Activated CD8-positive, alpha-beta memory T cell treated with anti-CD3 and anti-CD28 coated beads, Interleukin-2, amount 10 ng/mL, durations not matched to agents 7 days and 5 days (primary cell): ENCODE measurements around the gene KLHDC3. TPM values are rescaled to one million over a fixed set of nuclear protein-coding genes. Genes with fewer than 3 reads are reported as not detected.
A peak's percentile ranks its signal among the peaks of the same experiment; 100 is the strongest.
"Not testable (repeated sequence)": the region's sequence is repeated elsewhere in the genome, so short reads cannot be mapped to it uniquely, and the experiment has no call there.

Experiments
- ATAC-seq: fragments of 150-1000 bp; cut with Tn5 transposase; one replicate; pipeline ENCODE4 v1.10.0; 2021; ENCODE audit warnings: moderate library complexity
- CTCF ChIA-PET: fragments of 350-600 bp; sonication (Branson Sonifier 250); formaldehyde crosslinking; loops from one replicate; lab custom pipeline; 2021; ENCODE audit warnings: antibody characterized with exemption; lab: Charles Lee
- DNase-seq: peaks from one replicate; pipeline ENCODE4 v3.0.0-alpha.2; 2020
- H3K27ac Mint-ChIP-seq: one replicate; pipeline ENCODE4 v1.8.0; 2021; ENCODE audit warnings: mild to moderate bottlenecking, mixed read lengths
- H3K27me3 Mint-ChIP-seq: one replicate; pipeline ENCODE4 v1.8.0; 2021; ENCODE audit warnings: mixed read lengths
- H3K36me3 Mint-ChIP-seq: one replicate; pipeline ENCODE4 v1.8.0; 2021; ENCODE audit warnings: mild to moderate bottlenecking, mixed read lengths
- H3K4me1 Mint-ChIP-seq: one replicate; pipeline ENCODE4 v1.8.0; 2021; ENCODE audit warnings: mixed read lengths
- H3K4me3 Mint-ChIP-seq: one replicate; pipeline ENCODE4 v1.8.0; 2021; ENCODE audit warnings: mild to moderate bottlenecking, moderate library complexity, mixed read lengths
- H3K9me3 Mint-ChIP-seq: one replicate; pipeline ENCODE4 v1.8.0; 2022; ENCODE audit warnings: low read depth, mixed read lengths
- total RNA-seq, 2 experiments: library from RNA; stranded (reverse); gene quantifications; one replicate each; pipeline ENCODE4 v1.2.3, GENCODE V29; 2021

The KLHDC3 gene
- total RNA-seq, 2 experiments from 2014 or later = 62.6 to 75.1 TPM

DNA sequence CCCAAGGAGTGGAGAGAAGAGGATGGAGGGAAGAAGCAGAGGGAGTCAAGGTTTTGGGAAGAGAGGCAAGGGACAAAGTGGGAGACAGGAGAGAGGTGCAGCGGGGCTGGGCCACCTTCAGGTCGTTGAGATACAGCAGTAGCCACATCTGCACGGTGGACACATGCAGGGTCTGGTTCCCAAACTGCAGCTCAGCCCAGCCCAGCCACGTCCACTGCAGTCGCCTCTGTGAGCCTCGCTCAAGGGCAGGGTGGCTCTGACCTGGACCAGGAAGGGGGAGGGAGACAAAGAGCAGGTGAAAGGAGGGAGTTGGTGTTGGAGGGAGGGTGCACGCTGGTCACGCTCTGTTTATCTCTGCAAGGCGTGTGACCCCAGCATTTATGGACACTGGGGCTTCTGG is 24.7 kb downstream of the KLHDC3 start:
- peaks cover 14% of the 10 kb centered on the region for H3K36me3 Mint-ChIP-seq
- no peaks in the 10 kb centered on the region for H3K4me1 Mint-ChIP-seq
- H3K9me3 Mint-ChIP-seq = no peaks in the 10 kb centered on the region
- H3K27me3 Mint-ChIP-seq = no peaks in the 10 kb centered on the region
- no peak overlapping the region for H3K4me3 Mint-ChIP-seq
- CTCF ChIA-PET = interaction anchor here (0.7 to 0.8 kb wide), 2 partner anchors 18 to 20 kb away, joined by 3 read pairs; partner anchors contain the start of genes KLC4, MRPL2 and RRP36
- ATAC-seq = no peak
- DNase-seq = no peak
- H3K27ac Mint-ChIP-seq = no peak overlapping the region

DNA sequence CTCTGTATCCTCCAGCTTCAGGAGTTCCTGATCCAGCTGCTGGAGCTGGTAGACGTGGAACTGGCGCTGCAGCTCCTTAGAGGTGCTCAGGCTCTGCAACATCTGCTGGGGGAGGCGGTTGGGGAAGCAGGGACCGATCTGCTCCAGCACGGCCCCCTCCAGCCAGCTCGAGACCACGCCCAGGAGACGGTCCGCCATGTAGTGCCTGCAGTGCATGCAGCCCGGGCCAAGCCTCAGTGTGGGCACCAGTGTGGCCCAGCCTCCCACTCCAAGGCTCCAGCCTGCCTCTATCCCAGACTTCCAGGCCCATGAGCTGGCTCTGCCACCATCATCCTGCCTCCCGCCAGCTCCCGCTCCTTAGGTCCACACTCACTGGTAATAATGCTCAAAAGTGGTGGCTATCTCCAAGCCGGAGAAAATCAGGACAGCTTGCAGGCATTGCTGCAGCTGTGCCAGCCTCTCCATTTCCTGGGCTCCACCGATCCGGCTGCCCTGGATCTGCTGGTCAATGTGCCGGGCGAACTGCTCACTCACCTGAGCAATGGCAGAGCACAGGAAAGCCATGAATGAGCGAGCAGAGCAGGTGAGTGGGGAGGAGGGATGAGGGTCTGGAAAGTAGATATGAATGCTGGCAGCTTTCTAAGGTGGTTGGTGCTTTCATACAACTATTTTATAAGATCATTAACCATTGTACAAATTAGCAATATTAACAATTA is 26.7 kb downstream of the KLHDC3 start:
- DNase-seq (no peak), ATAC-seq (no peak)
- H3K36me3 Mint-ChIP-seq = peaks cover 7% of the 10 kb centered on the region
- H3K9me3 Mint-ChIP-seq = no peaks in the 10 kb centered on the region
- H3K4me3 Mint-ChIP-seq = no peak overlapping the region
- no peaks in the 10 kb centered on the region for H3K27me3 Mint-ChIP-seq
- H3K27ac Mint-ChIP-seq = no peak overlapping the region
- CTCF ChIA-PET = interaction anchor here (0.9 kb wide), 1 partner anchor 18 kb away, joined by 3 read pairs; no protein-coding TSS in a partner anchor
- H3K4me1 Mint-ChIP-seq = no peaks in the 10 kb centered on the region

DNA sequence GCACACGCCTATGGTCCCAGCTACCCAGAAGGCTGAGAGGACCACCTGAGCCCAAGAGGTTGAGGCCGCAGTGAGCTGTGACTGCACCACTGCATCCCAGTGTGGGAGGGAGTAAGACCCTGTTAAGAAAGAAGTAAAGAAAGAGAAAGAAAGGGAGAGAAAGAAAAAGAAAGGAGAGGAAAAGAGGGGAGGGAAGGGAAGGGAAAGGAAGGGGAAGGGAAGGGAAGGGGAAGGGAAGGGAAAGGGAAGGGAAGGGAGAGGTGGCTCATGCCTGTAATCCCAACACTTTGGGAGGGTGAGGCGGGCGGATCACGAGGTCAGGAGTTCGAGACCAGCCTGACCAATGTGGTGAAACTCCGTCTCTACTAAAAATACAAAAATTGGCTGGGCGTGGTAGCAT is 27.4 kb downstream of the KLHDC3 start:
- CTCF ChIA-PET = interaction anchor here (1.4 kb wide), 1 partner anchor 26 kb away, joined by 5 read pairs; no protein-coding TSS in a partner anchor
- not testable (repeated sequence) for H3K27me3 Mint-ChIP-seq, H3K27ac Mint-ChIP-seq, H3K36me3 Mint-ChIP-seq, H3K4me1 Mint-ChIP-seq, H3K9me3 Mint-ChIP-seq, ATAC-seq, H3K4me3 Mint-ChIP-seq, DNase-seq

DNA sequence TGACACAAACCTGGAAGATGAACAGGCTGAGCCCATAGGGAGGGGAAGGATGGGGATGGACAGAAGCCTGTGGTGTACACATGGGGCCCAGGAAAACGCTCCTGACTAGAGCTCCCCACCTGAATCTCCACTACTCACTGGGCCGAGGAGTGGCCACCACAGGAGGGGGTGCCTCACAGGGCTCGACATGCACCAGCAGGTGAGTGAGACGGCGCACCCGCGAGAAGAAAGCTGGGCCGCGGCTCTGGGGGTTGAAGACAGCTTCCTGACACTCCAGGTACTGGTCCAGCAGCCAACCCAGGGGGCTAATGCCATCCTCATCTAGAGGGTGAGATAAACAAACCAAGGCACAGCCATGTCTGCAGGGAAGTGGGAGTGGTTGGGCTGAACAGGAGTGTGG is 29.3 kb downstream of the KLHDC3 start:
- Mint-ChIP-seq H3K27ac (no peak overlapping the region), H3K4me3 (no peak overlapping the region), H3K36me3 (peaks cover 3% of the 10 kb centered on the region), H3K9me3 (no peaks in the 10 kb centered on the region), H3K4me1 (no peaks in the 10 kb centered on the region), H3K27me3 (no peaks in the 10 kb centered on the region)
- CTCF ChIA-PET = interaction anchor here (0.6 kb wide), 1 partner anchor 135 kb away, joined by 3 read pairs; no protein-coding TSS in a partner anchor
- no peak for ATAC-seq
- DNase-seq = no peak

DNA sequence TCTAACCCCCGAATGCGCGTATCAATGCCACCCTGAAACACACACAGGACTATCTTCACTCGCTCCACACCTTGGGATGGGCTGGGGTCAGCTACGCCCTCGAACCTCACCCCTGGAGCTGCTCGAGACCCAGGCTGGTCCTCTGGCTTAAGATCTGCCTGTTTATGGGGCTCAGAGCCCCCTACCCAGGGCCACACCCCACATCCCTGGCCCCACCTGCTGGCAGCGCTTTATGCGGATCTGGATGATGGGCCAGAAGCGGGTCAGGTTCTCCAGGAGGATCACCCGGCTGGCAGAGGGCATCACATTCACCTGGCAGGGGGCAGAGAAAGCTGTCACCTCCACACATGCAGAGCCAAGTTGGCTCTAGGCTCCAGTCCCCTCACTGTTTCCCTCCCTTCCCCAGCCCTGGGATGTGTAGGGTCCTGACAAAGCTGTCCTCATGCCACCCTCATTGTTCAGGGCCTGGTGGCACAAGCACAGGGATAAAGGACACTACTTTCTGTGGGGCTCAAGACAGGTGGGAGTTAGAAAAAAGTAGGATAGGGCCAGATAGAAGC is 31.4 kb downstream of the KLHDC3 start:
- no peak overlapping the region for H3K4me3 Mint-ChIP-seq
- no peaks in the 10 kb centered on the region for H3K9me3 Mint-ChIP-seq
- peaks cover 4% of the 10 kb centered on the region for H3K36me3 Mint-ChIP-seq
- no peaks in the 10 kb centered on the region for H3K27me3 Mint-ChIP-seq
- DNase-seq (no peak), ATAC-seq (no peak)
- CTCF ChIA-PET = interaction anchor here (1.5 kb wide), 1 partner anchor 98 kb away, joined by 5 read pairs; no protein-coding TSS in a partner anchor
- no peak overlapping the region for H3K27ac Mint-ChIP-seq
- peaks cover under 1% of the 10 kb centered on the region for H3K4me1 Mint-ChIP-seq

DNA sequence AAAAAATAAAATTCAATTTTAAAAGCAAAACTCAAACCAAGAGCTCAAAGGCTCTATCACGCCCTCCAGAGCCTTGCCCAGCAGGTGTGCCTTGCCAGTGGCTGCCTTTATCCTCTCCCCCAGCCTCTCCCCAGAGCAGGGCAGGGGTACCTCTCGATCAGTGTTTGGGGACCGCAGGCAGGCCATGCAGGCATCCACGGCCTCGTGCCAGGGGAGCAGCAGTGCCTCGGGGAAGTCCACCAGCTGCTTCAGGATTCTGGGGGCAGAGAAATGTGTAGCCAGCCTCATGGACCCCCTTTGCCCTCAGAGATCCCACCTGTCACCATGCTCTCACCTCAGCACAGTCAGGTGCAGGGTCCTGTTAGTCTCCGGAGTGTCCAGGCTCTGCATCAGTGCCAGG is 33.9 kb downstream of the KLHDC3 start:
- H3K27ac Mint-ChIP-seq = no peak overlapping the region
- H3K4me3 Mint-ChIP-seq = no peak overlapping the region
- CTCF ChIA-PET = interaction anchor here (1.3 kb wide), 1 partner anchor 27 kb away, joined by 3 read pairs; the partner anchor contains the start of gene RRP36
- H3K9me3 Mint-ChIP-seq = no peaks in the 10 kb centered on the region
- H3K4me1 Mint-ChIP-seq = peaks cover 20% of the 10 kb centered on the region
- no peaks in the 10 kb centered on the region for H3K27me3 Mint-ChIP-seq
- no peak for DNase-seq
- no peak for ATAC-seq
- H3K36me3 Mint-ChIP-seq = peaks cover 6% of the 10 kb centered on the region

DNA sequence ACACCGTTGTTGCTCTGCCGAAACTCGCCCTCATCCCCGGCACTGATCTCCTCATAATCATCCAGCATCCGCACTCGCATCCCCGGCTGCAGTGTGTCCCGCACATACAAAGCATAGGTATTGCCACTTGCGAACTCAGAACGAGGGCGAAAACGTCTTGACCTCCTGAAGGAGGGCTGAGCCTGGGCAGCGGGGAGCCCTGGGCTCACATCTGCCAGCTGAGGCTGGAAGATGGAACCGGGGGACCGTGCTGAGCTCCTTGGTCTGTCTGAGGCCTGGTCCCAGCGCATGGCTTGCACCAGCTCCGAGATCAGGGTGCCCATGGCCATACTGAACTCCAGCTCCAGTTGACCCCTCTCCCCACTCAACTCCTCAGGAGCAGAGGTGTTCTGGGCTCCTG is 36.9 kb downstream of the KLHDC3 start:
- DNase-seq (no peak), ATAC-seq (no peak)
- Mint-ChIP-seq H3K4me1 (peaks cover 28% of the 10 kb centered on the region), H3K9me3 (no peaks in the 10 kb centered on the region), H3K27me3 (no peaks in the 10 kb centered on the region), H3K36me3 (peaks cover 14% of the 10 kb centered on the region), H3K27ac (peak overlapping the region; percentile 5), H3K4me3 (no peak overlapping the region)
- CTCF ChIA-PET = no interaction called here

DNA sequence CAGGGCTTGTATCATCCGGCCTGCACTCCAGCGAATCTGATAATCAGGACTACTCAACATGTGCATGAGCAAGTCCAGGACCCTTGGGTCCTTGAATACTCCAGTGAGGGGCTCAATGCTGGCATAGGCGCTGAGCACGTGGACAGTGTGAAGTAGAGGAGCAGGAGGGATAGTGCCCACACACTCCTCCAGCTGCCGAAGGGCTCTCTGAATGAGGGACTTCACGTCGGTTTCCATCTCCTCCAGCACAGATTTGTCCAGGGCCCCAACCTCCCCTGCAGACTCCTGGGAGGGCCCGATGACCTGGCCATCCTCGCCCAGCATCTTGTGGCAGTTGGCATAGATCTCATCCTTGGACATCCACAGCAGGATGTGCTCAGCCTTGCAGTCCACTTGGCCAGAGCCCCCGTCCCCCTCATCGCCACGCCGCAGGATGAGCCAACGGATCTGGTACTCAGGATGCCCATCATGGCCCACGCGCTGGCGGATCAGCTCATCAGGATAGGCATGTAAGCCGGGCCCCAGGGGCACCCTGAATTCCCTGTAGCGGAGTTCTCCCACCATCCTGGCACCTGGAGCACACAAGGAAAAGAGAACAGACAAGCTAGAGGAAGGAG is 38.3 kb downstream of the KLHDC3 start:
- peaks cover 28% of the 10 kb centered on the region for H3K4me1 Mint-ChIP-seq
- no peak for DNase-seq
- H3K27ac Mint-ChIP-seq = peak overlapping the region; percentile 98
- peaks cover 18% of the 10 kb centered on the region for H3K36me3 Mint-ChIP-seq
- H3K9me3 Mint-ChIP-seq = no peaks in the 10 kb centered on the region
- no peaks in the 10 kb centered on the region for H3K27me3 Mint-ChIP-seq
- no peak for ATAC-seq
- H3K4me3 Mint-ChIP-seq = peak overlapping the region; percentile 92
- CTCF ChIA-PET = interaction anchor here (0.9 kb wide), 1 partner anchor 30 kb away, joined by 4 read pairs; no protein-coding TSS in a partner anchor

DNA sequence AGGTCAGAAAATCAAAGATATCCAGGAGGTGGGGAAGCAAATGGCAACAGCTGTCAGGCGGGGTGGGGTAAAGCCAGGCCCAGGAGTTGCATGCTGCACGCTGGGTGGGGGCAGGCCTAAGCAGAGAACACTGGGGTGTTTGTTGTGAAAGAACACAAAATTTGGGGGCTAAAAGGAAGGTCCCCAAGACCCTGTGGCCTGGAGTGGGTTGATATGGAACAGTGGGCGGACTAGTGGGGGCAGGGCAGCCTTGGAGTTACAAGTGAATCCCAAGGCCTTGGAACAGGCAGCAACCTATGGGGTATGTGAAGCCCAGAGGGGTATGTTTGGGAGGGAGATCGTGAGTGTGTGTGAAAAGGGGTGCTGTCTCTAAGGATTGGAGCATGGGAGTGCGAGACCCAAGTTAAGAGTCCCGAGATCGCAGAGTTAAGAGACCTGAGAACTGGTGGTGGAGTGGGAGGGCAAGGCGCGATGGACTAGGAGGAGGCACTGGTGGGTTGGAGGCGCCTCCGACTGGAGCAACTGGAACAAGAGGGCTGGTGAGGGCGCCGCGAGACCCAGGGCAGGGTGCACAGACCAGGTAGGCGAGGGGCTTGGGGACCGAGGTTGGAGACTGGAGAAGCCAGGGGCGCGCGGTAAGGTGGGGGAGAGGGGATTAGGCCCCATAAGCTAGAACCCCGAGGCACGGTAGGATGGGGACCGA is 38.9 kb downstream of the KLHDC3 start:
- H3K4me1 Mint-ChIP-seq = peaks cover 34% of the 10 kb centered on the region
- peaks cover 18% of the 10 kb centered on the region for H3K36me3 Mint-ChIP-seq
- H3K9me3 Mint-ChIP-seq = no peaks in the 10 kb centered on the region
- CTCF ChIA-PET = interaction anchor here (0.6 to 1.7 kb wide), 5 partner anchors 10 to 176 kb away, joined by 3 to 11 read pairs (median 3); partner anchors contain the start of gene DNPH1
- DNase-seq (peak; percentile 51), ATAC-seq (no peak)
- no peaks in the 10 kb centered on the region for H3K27me3 Mint-ChIP-seq
- peak overlapping the region; percentile 92 for H3K4me3 Mint-ChIP-seq
- H3K27ac Mint-ChIP-seq = peak overlapping the region; percentile 98

DNA sequence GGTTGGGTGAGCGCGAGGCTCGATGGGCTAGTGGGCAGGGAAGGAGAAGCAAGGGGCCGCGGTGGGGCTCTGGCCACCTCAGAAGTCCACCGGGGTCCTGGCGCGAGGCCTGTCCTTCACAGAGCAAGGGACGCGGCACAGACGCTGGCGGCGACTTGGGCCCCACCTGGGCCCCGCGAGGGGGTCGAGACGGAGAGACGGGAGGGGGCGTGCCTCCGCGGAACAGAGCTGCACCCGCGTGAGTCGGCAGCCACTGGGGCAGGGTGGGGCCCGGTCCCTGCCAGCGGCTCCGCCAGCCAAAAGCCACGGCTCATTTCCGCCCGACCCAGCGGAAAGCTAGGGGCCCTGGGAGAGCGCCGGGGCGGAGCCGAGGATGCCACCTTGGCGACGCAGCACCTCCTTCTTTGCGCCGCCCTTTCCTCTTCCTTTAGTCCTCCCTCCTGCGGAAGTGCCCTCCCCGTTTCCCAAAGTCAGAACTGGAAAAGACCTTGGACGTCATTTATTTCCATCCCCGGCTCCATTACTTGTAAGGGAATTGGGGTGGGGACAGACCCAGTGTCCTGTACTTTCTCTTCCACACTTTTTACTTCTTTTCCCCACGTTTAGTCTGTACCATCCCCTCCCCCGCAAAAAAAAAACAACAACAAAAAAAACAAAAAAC is 39.6 kb downstream of the KLHDC3 start, which contains the start of gene CUL7:
TSS of gene CUL7 (minus strand) at position 307 of the 661 bp plus-strand sequence. CDS start 1,063 bp downstream, outside the sequence.
- H3K4me1 Mint-ChIP-seq = peaks cover 40% of the 10 kb centered on the region
- peak within 1 kb of the TSS; percentile 92 for H3K4me3 Mint-ChIP-seq

DNA sequence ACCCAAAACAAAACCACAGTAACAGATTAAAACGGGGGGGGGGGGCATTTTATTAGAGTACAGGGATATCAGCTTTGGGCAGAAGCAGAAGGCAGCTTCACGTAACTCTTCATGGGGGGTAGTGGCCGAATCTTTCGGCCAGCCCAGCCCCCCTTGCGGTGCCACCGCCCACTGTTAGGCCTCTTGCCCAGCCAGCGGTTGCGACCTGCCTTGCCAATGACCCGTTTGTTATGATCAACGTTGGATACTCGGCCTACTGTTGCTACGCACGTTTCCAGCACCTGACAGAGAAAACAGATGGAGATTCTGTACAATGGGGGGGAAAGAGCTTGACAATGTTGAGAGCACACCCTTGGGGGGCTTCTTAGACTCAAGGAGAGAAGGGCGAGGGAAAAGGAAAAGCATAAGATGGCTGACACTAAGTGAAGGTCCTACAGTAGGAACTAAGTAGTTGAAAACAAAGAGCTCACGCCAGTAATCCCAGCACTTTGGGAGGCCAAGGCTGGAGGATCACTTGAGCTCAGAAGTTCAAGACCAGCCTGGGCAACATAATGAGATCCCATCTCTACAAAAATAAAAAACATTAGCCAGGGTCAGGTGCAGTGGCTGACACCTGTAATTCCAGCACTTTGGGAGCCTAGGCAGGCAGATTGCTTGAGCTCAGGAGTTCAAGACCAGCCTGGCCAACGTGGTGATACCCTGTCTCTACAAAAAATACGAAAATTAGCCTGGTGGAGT is 40.3 kb downstream of the KLHDC3 start:
- Mint-ChIP-seq H3K4me1 (peaks cover 42% of the 10 kb centered on the region), H3K27ac (peak overlapping the region; percentile 98), H3K36me3 (peaks cover 16% of the 10 kb centered on the region), H3K27me3 (no peaks in the 10 kb centered on the region), H3K4me3 (peak overlapping the region; percentile 92), H3K9me3 (no peaks in the 10 kb centered on the region)
- DNase-seq = no peak
- CTCF ChIA-PET = interaction anchor here (0.9 to 2.0 kb wide), 10 partner anchors 8 to 167 kb away, joined by 3 to 11 read pairs (median 3); partner anchors contain the start of genes CNPY3, KLHDC3, PPP2R5D and RRP36
- ATAC-seq = no peak

More for the DNA sequence above, 39.6 kb downstream of the KLHDC3 start, which contains the start of gene CUL7:
- Mint-ChIP-seq H3K27ac (peak within 1 kb of the TSS; percentile 98), H3K36me3 (peaks cover 18% of the 10 kb centered on the region), H3K9me3 (no peaks in the 10 kb centered on the region), H3K27me3 (no peaks in the 10 kb centered on the region)
- ATAC-seq (peak; percentile 99), DNase-seq (peak; percentile 95)
- CTCF ChIA-PET = interaction anchor here (0.6 to 2.0 kb wide), 9 partner anchors 9 to 176 kb away, joined by 3 to 11 read pairs (median 3); partner anchors contain the start of genes CNPY3, DNPH1, PPP2R5D and RRP36

DNA sequence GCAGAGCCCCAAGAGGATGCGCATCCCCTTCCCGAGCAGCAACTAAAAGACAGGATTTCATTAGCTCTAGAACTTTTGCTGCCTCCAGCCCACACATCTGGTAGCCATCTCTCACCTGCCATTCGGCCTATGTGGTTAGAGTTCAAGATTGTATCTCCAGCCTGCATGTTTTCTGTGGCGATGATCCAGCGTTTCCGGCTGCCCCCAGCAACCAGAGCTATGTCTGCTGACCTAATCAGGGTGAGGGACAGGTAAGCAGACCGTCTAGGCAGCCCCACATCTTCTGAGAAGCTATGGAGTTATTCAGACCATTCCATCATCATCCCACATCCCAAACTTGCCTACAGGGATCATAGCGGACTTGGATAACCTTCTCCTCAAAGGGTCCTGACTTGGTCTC is 41.9 kb downstream of the KLHDC3 start:
- no peaks in the 10 kb centered on the region for H3K9me3 Mint-ChIP-seq
- CTCF ChIA-PET = no interaction called here
- ATAC-seq = no peak
- H3K27ac Mint-ChIP-seq = peak overlapping the region; percentile 14
- H3K27me3 Mint-ChIP-seq = no peaks in the 10 kb centered on the region
- H3K36me3 Mint-ChIP-seq = peaks cover 16% of the 10 kb centered on the region
- peaks cover 50% of the 10 kb centered on the region for H3K4me1 Mint-ChIP-seq
- no peak for DNase-seq
- H3K4me3 Mint-ChIP-seq = no peak overlapping the region
